ENCODE measurements around the gene HOXB5. TPM values are rescaled to one million over a fixed set of nuclear protein-coding genes. Genes with fewer than 3 reads are reported as not detected.

HOXB5 gene
- total and polyA plus RNA-seq, 2 experiments from 2014 or later = 0.24 to 1.9 TPM

GRCh38 chr17:48567646-48568354 lies 25.8 kb downstream of the HOXB5 start:
- H3K4me1 ChIP-seq (ENCODE audit: low read depth) = peaks cover 47% of the 10 kb centered on the region
- no peak for DNase-seq (ENCODE audit: low read depth in 1 of 2, low spot score in 1 of 2)
- TF ChIP-seq CTCF (IDR thresholded peaks at IDR 0.05; ENCODE audit: low read depth, low read length) = no peak
- H3K4me3 ChIP-seq = no peak overlapping the region
- no peaks in the 10 kb centered on the region for H3K9me3 ChIP-seq (ENCODE audit: low read depth)
- H3K27me3 ChIP-seq = peaks cover 100% of the 10 kb centered on the region
- H3K27ac ChIP-seq = no peak overlapping the region
- no peaks in the 10 kb centered on the region for H3K36me3 ChIP-seq

GRCh38 chr17:48567209-48567608 lies 26.4 kb downstream of the HOXB5 start:
- Histone ChIP-seq H3K4me1 (ENCODE audit: low read depth) (peaks cover 46% of the 10 kb centered on the region), H3K9me3 (ENCODE audit: low read depth) (no peaks in the 10 kb centered on the region), H3K4me3 (no peak overlapping the region), H3K27ac (no peak overlapping the region), H3K27me3 (peaks cover 100% of the 10 kb centered on the region), H3K36me3 (no peaks in the 10 kb centered on the region)
- no peak for TF ChIP-seq CTCF (IDR thresholded peaks at IDR 0.05; ENCODE audit: low read depth, low read length)
- DNase-seq (ENCODE audit: low read depth in 1 of 2, low spot score in 1 of 2) = no peak

GRCh38 chr17:48566717-48567116 lies 26.9 kb downstream of the HOXB5 start:
- H3K9me3 ChIP-seq (ENCODE audit: low read depth) = no peaks in the 10 kb centered on the region
- peaks cover 46% of the 10 kb centered on the region for H3K4me1 ChIP-seq (ENCODE audit: low read depth)
- no peaks in the 10 kb centered on the region for H3K36me3 ChIP-seq
- H3K4me3 ChIP-seq = no peak overlapping the region
- H3K27ac ChIP-seq = no peak overlapping the region
- no peak for DNase-seq (ENCODE audit: low read depth in 1 of 2, low spot score in 1 of 2)
- no peak for TF ChIP-seq CTCF (IDR thresholded peaks at IDR 0.05; ENCODE audit: low read depth, low read length)
- H3K27me3 ChIP-seq = peaks cover 100% of the 10 kb centered on the region

GRCh38 chr17:48565925-48566710 lies 27.5 kb downstream of the HOXB5 start:
- TF ChIP-seq CTCF (IDR thresholded peaks at IDR 0.05; ENCODE audit: low read depth, low read length) = no peak
- H3K36me3 ChIP-seq = no peaks in the 10 kb centered on the region
- no peak overlapping the region for H3K27ac ChIP-seq
- no peak overlapping the region for H3K4me3 ChIP-seq
- H3K9me3 ChIP-seq (ENCODE audit: low read depth) = no peaks in the 10 kb centered on the region
- peaks cover 100% of the 10 kb centered on the region for H3K27me3 ChIP-seq
- H3K4me1 ChIP-seq (ENCODE audit: low read depth) = peaks cover 42% of the 10 kb centered on the region
- no peak for DNase-seq (ENCODE audit: low read depth in 1 of 2, low spot score in 1 of 2)

- TF ChIP-seq CTCF (IDR thresholded peaks at IDR 0.05; ENCODE audit: low read depth, low read length) = no peak
- Histone ChIP-seq H3K36me3 (no peaks in the 10 kb centered on the region), H3K4me1 (ENCODE audit: low read depth) (peaks cover 31% of the 10 kb centered on the region), H3K4me3 (no peak overlapping the region), H3K9me3 (ENCODE audit: low read depth) (no peaks in the 10 kb centered on the region), H3K27me3 (peaks cover 100% of the 10 kb centered on the region), H3K27ac (no peak overlapping the region)
- DNase-seq (ENCODE audit: low read depth in 1 of 2, low spot score in 1 of 2) = no peak
These were observed 28.5 kb downstream of the HOXB5 start for GRCh38 chr17:48565022-48565554.
